Measurements from ENCODE around the gene ZMIZ1.

DNA sequence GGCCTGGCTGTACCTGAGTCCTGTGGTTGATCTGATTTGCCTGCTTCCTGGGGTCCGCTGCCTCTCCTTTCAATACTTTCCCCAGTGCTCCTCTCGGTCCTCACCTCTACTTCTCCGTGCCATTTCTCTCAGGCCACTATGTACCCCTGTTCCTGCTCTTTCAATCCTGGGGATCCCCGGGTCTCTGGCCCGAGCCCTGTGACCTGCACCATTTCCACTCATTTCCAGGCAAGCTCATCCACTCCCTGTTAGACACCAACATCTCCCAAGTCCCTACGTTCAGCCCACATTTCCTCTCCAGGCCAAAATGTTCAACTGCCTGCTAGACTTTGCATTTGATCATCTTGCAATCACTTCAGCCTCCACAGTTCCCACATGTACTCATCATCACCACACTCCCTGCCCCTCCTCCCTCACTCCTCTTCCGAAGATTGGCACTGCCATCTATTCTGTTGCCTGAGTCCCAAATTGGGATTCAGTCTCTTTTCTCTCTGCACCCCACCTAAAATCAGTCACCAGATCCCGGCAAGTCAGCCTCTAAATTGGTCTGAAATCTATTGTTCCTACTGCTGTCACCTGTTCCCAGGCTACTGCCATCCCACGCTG, 34.4 kb upstream of the ZMIZ1 start:
- TF ChIP-seq POLR2A (IDR thresholded peaks at IDR 0.05), result no peak
- TF ChIP-seq, protein P1, sequence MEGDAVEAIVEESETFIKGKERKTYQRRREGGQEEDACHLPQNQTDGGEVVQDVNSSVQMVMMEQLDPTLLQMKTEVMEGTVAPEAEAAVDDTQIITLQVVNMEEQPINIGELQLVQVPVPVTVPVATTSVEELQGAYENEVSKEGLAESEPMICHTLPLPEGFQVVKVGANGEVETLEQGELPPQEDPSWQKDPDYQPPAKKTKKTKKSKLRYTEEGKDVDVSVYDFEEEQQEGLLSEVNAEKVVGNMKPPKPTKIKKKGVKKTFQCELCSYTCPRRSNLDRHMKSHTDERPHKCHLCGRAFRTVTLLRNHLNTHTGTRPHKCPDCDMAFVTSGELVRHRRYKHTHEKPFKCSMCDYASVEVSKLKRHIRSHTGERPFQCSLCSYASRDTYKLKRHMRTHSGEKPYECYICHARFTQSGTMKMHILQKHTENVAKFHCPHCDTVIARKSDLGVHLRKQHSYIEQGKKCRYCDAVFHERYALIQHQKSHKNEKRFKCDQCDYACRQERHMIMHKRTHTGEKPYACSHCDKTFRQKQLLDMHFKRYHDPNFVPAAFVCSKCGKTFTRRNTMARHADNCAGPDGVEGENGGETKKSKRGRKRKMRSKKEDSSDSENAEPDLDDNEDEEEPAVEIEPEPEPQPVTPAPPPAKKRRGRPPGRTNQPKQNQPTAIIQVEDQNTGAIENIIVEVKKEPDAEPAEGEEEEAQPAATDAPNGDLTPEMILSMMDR (IDR thresholded peaks at IDR 0.05), result no peak

Data from lower leg skin (tissue), 3 donors.